Right lobe of liver (tissue), 6 donors: ENCODE data around the gene SLC48A1. TPM values are rescaled to one million over a fixed set of nuclear protein-coding genes. Genes with fewer than 3 reads are reported as not detected.

Source experiments
- ATAC-seq, 4 donors: fragments of 200-7000 bp; cut with Tn5 transposase; one replicate each; pipeline ENCODE4 v1.9.1; 2020; ENCODE audit warnings: mild to moderate bottlenecking in 4 of 4, moderate library complexity in 4 of 4
- DNase-seq, 3 donors: peaks; one replicate each; pipeline ENCODE4 v3.0.0-alpha.2; 2020
- H3K27ac ChIP-seq, 3 donors: fragments of 200-600 bp; one replicate each; pipeline ENCODE4 v1.8.0; 2022
- H3K27me3 ChIP-seq, 2 donors: fragments of 200-600 bp; one replicate each; pipeline ENCODE4 v1.8.0; 2022
- H3K36me3 ChIP-seq, 4 donors: fragments of 200-600 bp; sonication (generic) in 1 of 4; one replicate each; pipeline versions ENCODE4 v1.5.1 to v1.8.0; 2017 to 2022; ENCODE audit warnings: control low read depth in 1 of 4
- H3K4me1 ChIP-seq, 4 donors: fragments of 200-600 bp; sonication (generic) in 1 of 4; one replicate each; pipeline versions ENCODE4 v1.5.1 to v1.8.0; 2017 to 2022; ENCODE audit warnings: control low read depth in 1 of 4
- H3K4me3 ChIP-seq, 3 donors: fragments of 200-600 bp; one replicate each; pipeline ENCODE4 v1.8.0; 2022
- H3K9me3 ChIP-seq, 4 donors: fragments of 200-600 bp; sonication (generic) in 1 of 4; one replicate each; pipeline versions ENCODE4 v1.5.1 to v1.8.0; 2017 to 2022; ENCODE audit warnings: control low read depth in 1 of 4
- POLR2A ChIP-seq: fragments of 450-650 bp; IDR thresholded peaks from one replicate; pipeline ENCODE4 v1.6.1; 2017; ENCODE audit warnings: antibody characterized with exemption, mild to moderate bottlenecking
- WGBS: methylation state at CpG from one replicate; pipeline ENCODE4 v1.1.6; 2018; ENCODE audit warnings: low coverage, low lambda C conversion rate; ENCODE audit not compliant: insufficient coverage; ENCODE audit errors: missing lambda C conversion rate; 5-methylcytosine and 5-hydroxymethylcytosine counted together
- intact Hi-C, 2 donors: fragments of 100-400 bp; cut with DNase I; formaldehyde crosslinking; loops; one replicate each; pipeline versions ENCODE4 v1.11.2 to v1.14.1; 2022
- total RNA-seq, 6 experiments: library from RNA; depleted of rRNA in 2 of 6; stranded (reverse); fragments of >200 nt in 2 of 6; fragmentation: NEBNext Ultra II Directional in 3 of 6; extraction: Animal tissue kit (Norgen Biotek cat#: 25700) in 3 of 6; gene quantifications; one replicate each; pipeline versions ENCODE4 v1.1.0 to v1.2.4, GENCODE V29; 2016 to 2023
- TF ChIP-seq, protein P1 (sequence below), 4 donors: fragments of 200-600 bp in 3 of 4; fragments of 450-650 bp in 1 of 4; IDR thresholded peaks; one replicate each; pipeline versions ENCODE4 v1.5.1 to v1.8.0; 2016 to 2022; ENCODE audit warnings: antibody characterized with exemption in 4 of 4, mild to moderate bottlenecking in 2 of 4
- donor health status: DM: no; HTN: yes; CAD: no.
- donor health status: DM: no; HTN: no; CAD: no.
- donor health status: DM: no; HTN: no; CAD: no.
- donor health status: DM: no; HTN: yes; CAD: no.
- donor health status: DM: no; HTN: yes; CAD: no.

The SLC48A1 gene
- total RNA-seq, 6 experiments from 2014 or later, result 12.4 to 20.4 (median 18.0) TPM

DNA sequence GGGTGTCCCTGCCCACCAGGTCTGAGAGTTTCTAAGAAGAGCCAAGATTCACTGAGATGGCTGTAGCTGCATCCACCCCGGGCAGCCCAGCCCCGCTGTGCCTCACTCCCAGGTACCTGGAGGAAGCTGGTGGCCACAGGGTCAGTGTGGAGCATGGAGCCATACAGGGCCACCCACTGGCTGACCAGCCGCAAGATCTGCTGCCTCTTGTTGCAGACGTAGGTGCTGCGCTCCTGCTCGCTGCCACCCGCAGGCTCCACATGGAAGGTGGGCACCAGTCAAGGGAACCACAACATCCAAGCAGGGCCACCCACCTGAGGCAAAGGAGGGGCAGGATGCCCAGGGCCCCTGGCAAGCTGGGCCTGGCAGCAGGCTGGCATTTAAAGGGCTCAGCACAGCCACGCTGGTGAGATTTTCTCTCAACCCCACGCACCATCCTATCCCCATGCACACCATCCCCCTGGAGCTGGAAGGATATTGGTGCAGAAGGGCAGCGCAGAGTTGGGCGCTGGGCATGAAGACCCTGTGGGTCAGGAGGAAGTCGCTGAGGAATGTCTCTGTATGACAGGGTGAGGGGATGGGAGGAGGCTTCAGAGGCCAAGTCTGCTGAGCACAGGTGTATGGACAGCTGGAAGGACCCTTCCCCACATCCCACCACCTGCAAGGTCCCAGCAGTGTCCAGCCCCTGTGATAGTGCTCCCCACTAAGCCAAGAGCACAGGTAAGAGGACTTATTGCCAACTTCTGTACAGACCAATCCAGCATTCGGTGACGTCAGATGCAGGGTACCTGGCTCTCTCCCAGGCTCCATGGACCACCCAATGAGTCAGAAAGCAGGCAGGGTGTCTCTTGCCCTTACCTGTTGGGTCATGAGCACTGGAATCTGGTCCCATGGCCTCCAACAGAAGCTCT lies 25.2 kb upstream of the SLC48A1 start:
- intact Hi-C loops, result no loop called here
- Histone ChIP-seq H3K27ac (no peak overlapping the region), H3K36me3 (no peaks in the 10 kb centered on the region), H3K9me3 (no peaks in the 10 kb centered on the region), H3K4me1 (no peaks in the 10 kb centered on the region), H3K4me3 (no peak overlapping the region), H3K27me3 (no peaks in the 10 kb centered on the region)
- TF ChIP-seq, protein P1, sequence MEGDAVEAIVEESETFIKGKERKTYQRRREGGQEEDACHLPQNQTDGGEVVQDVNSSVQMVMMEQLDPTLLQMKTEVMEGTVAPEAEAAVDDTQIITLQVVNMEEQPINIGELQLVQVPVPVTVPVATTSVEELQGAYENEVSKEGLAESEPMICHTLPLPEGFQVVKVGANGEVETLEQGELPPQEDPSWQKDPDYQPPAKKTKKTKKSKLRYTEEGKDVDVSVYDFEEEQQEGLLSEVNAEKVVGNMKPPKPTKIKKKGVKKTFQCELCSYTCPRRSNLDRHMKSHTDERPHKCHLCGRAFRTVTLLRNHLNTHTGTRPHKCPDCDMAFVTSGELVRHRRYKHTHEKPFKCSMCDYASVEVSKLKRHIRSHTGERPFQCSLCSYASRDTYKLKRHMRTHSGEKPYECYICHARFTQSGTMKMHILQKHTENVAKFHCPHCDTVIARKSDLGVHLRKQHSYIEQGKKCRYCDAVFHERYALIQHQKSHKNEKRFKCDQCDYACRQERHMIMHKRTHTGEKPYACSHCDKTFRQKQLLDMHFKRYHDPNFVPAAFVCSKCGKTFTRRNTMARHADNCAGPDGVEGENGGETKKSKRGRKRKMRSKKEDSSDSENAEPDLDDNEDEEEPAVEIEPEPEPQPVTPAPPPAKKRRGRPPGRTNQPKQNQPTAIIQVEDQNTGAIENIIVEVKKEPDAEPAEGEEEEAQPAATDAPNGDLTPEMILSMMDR (IDR thresholded peaks at IDR 0.05), result no peak
- no peak for TF ChIP-seq POLR2A
- 83% methylated on average over 1 of the region's 14 CpGs for WGBS
- ATAC-seq (no peak), DNase-seq (no peak)

DNA sequence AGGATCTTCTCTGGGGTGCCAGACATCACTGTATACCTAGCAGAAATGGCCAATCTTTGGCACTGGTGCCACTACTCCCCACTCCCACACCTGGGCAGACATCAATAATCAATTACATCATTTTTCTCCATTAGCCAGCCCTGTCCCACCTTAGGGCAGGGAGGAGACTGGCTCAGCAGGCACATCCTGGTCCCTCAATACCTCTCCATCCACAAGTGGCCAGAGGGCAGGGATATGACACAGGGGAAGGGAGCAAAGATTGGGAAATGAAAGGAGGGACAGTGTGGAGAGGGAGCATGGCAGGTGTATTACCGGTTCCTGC lies 24.6 kb upstream of the SLC48A1 start:
- Histone ChIP-seq H3K4me1 (no peaks in the 10 kb centered on the region), H3K4me3 (no peak overlapping the region), H3K27me3 (no peaks in the 10 kb centered on the region), H3K27ac (no peak overlapping the region), H3K36me3 (no peaks in the 10 kb centered on the region), H3K9me3 (no peaks in the 10 kb centered on the region)
- intact Hi-C loops, result no loop called here
- DNase-seq (no peak), ATAC-seq (no peak)
- 100% methylated on average over 1 of the region's 1 CpG for WGBS
- no peak for TF ChIP-seq POLR2A
- TF ChIP-seq, protein P1 (IDR thresholded peaks at IDR 0.05), result no peak

DNA sequence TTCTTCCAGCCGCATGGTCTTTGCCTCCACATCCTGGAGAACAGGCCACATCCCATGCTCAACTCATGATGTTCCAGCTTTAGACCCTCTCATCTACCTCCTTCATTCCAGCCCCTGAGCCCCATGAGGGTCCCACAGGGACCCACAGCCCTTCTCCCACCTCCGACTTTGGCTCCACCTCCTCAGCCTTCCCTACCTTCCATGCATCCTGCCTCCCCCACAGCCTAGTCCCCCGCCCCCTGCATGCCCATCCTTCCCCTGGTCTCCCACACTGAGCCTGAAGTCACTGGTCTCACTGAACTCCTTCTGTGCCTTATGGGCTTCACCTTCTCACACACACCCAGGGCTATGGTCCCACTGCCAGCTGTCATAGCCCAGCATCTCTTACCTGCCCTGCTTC lies 24.1 kb upstream of the SLC48A1 start:
- WGBS, result 90% methylated on average over 2 of the region's 3 CpGs
- H3K9me3 ChIP-seq, result no peaks in the 10 kb centered on the region
- H3K4me1 ChIP-seq, result no peaks in the 10 kb centered on the region
- TF ChIP-seq, protein P1 (IDR thresholded peaks at IDR 0.05), result no peak
- no peak for TF ChIP-seq POLR2A
- no peak for DNase-seq
- H3K4me3 ChIP-seq, result no peak overlapping the region
- intact Hi-C loops, result no loop called here
- H3K27ac ChIP-seq, result no peak overlapping the region
- no peak for ATAC-seq
- H3K36me3 ChIP-seq, result no peaks in the 10 kb centered on the region
- H3K27me3 ChIP-seq, result no peaks in the 10 kb centered on the region

DNA sequence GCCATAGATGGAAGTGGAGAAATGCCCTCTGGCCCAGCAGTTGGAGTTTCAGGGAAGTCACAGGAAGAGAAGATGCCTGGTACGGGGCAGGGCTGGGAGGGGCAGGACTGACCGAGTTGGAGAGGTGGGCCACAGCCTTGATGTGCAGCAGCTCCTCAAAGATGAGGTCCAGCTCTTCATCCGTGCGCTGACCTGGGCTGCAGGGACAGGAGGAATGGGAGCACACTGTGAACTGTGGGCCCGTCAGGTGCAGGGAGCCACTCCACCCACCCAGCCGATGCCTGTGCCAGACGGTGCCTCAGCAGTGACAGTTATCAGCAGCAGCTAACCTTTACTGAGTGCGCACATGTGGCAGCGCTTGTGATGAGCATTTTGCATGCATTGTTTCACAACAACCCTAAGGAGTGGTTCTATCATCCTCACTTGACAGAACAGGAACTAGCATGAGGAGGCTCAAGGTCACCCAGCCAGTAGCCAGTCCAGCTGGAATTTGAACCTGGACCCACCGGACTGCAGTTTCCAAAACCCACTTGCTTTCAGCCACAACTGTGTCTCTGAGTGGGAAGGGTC lies 22.7 kb upstream of the SLC48A1 start:
- Histone ChIP-seq H3K27ac (no peak overlapping the region), H3K4me3 (no peak overlapping the region), H3K36me3 (no peaks in the 10 kb centered on the region), H3K4me1 (no peaks in the 10 kb centered on the region), H3K27me3 (no peaks in the 10 kb centered on the region), H3K9me3 (no peaks in the 10 kb centered on the region)
- ATAC-seq (no peak), DNase-seq (no peak)
- intact Hi-C loops, result no loop called here
- TF ChIP-seq, protein P1 (IDR thresholded peaks at IDR 0.05), result no peak
- TF ChIP-seq POLR2A, result no peak
- 48% methylated on average over 2 of the region's 10 CpGs for WGBS
